Endothelial cell (in vitro differentiated cells): ENCODE results near the gene ZNF560. TPM values are rescaled to one million over a fixed set of nuclear protein-coding genes. Genes with fewer than 3 reads are reported as not detected.
A peak's percentile ranks its signal among the peaks of the same experiment; 100 is the strongest.

Experiments
- DNase-seq: peaks from one replicate; pipeline ENCODE4 v3.0.0; 2021; ENCODE audit warnings: low spot score
- H3K27ac Mint-ChIP-seq: one replicate; pipeline ENCODE4 v1.8.0; 2021; ENCODE audit warnings: mixed read lengths, inconsistent platforms; ENCODE audit not compliant: unreplicated experiment
- H3K27me3 Mint-ChIP-seq: one replicate; pipeline ENCODE4 v1.8.0; 2021; ENCODE audit warnings: mild to moderate bottlenecking, moderate library complexity, mixed read lengths, inconsistent platforms; ENCODE audit not compliant: unreplicated experiment
- H3K36me3 Mint-ChIP-seq: one replicate; pipeline ENCODE4 v1.8.0; 2021; ENCODE audit warnings: mild to moderate bottlenecking, low read depth, mixed read lengths, inconsistent platforms; ENCODE audit not compliant: unreplicated experiment
- H3K4me1 Mint-ChIP-seq: one replicate; pipeline ENCODE4 v1.8.0; 2021; ENCODE audit warnings: mild to moderate bottlenecking, mixed read lengths, inconsistent platforms; ENCODE audit not compliant: unreplicated experiment
- H3K4me3 Mint-ChIP-seq: one replicate; pipeline ENCODE4 v1.8.0; 2021; ENCODE audit warnings: mild to moderate bottlenecking, mixed read lengths, inconsistent platforms; ENCODE audit not compliant: unreplicated experiment
- H3K9me3 Mint-ChIP-seq: one replicate; pipeline ENCODE4 v1.8.0; 2021; ENCODE audit warnings: mixed read lengths, inconsistent platforms; ENCODE audit not compliant: unreplicated experiment
- total RNA-seq: library from RNA; stranded (reverse); fragmentation: NEBNext Ultra II Directional; extraction: Animal tissue kit (Norgen Biotek cat#: 25700); gene quantifications from one replicate; pipeline ENCODE4 v1.2.1, GENCODE V29; 2021; ENCODE audit not compliant: unreplicated experiment
- TF ChIP-seq, protein P1 (sequence below): fragments of 200-600 bp; sonication (generic); IDR thresholded peaks from one replicate; pipeline ENCODE4 v1.5.0; 2021; ENCODE audit warnings: antibody characterized with exemption; ENCODE audit not compliant: unreplicated experiment

The ZNF560 gene
- total RNA-seq, 1 donor from 2014 or later, result not detected

DNA sequence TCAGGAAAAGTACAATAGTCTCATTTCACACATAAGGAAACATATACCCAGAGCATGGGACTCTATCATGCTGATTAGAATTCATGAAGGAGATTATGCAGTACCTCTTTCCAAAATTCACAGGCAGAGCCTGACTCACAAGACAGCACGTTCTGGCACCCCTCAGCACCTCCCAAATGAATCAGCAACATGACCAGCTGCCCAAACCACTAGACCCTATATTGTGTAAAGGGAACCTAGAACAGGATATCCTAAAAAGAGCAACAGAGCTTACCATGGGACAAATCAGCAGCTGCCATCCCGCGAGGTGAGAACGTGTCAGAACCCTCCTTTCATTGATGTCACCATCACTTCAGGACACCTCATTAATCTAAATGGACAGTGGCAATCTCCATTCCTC, 37.5 kb upstream of the ZNF560 start:
- peaks cover 56% of the 10 kb centered on the region for H3K9me3 Mint-ChIP-seq
- peak overlapping the region; percentile 65 for H3K4me3 Mint-ChIP-seq
- no peak for DNase-seq

GRCh38 chr19:9531933-9532332, 33.5 kb upstream of the ZNF560 start:
- peak overlapping the region; percentile 88 for H3K4me3 Mint-ChIP-seq
- no peak overlapping the region for H3K27ac Mint-ChIP-seq
- H3K9me3 Mint-ChIP-seq, result peaks cover 82% of the 10 kb centered on the region
- no peaks in the 10 kb centered on the region for H3K4me1 Mint-ChIP-seq
- peaks cover 91% of the 10 kb centered on the region for H3K36me3 Mint-ChIP-seq
- TF ChIP-seq, protein P1, sequence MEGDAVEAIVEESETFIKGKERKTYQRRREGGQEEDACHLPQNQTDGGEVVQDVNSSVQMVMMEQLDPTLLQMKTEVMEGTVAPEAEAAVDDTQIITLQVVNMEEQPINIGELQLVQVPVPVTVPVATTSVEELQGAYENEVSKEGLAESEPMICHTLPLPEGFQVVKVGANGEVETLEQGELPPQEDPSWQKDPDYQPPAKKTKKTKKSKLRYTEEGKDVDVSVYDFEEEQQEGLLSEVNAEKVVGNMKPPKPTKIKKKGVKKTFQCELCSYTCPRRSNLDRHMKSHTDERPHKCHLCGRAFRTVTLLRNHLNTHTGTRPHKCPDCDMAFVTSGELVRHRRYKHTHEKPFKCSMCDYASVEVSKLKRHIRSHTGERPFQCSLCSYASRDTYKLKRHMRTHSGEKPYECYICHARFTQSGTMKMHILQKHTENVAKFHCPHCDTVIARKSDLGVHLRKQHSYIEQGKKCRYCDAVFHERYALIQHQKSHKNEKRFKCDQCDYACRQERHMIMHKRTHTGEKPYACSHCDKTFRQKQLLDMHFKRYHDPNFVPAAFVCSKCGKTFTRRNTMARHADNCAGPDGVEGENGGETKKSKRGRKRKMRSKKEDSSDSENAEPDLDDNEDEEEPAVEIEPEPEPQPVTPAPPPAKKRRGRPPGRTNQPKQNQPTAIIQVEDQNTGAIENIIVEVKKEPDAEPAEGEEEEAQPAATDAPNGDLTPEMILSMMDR, result no peak
- peaks cover 13% of the 10 kb centered on the region for H3K27me3 Mint-ChIP-seq
- no peak for DNase-seq

More for the DNA sequence above, 37.5 kb upstream of the ZNF560 start:
- Mint-ChIP-seq H3K27me3 (peaks cover 22% of the 10 kb centered on the region), H3K4me1 (peaks cover 20% of the 10 kb centered on the region), H3K36me3 (peaks cover 71% of the 10 kb centered on the region), H3K27ac (no peak overlapping the region)
- TF ChIP-seq, protein P1, result no peak

GRCh38 chr19:9528757-9529336, 30.4 kb upstream of the ZNF560 start:
- Mint-ChIP-seq H3K27me3 (peaks cover 9% of the 10 kb centered on the region), H3K4me3 (peak overlapping the region; percentile 86), H3K36me3 (peaks cover 94% of the 10 kb centered on the region), H3K4me1 (no peaks in the 10 kb centered on the region), H3K27ac (no peak overlapping the region), H3K9me3 (peaks cover 90% of the 10 kb centered on the region)
- no peak for DNase-seq
- TF ChIP-seq, protein P1, result no peak

- peaks cover 65% of the 10 kb centered on the region for H3K9me3 Mint-ChIP-seq
- peak overlapping the region; percentile 73 for H3K4me3 Mint-ChIP-seq
- peaks cover 9% of the 10 kb centered on the region for H3K27me3 Mint-ChIP-seq
- TF ChIP-seq, protein P1, result no peak
- peaks cover 74% of the 10 kb centered on the region for H3K36me3 Mint-ChIP-seq
- DNase-seq, result no peak
- no peak overlapping the region for H3K27ac Mint-ChIP-seq
- no peaks in the 10 kb centered on the region for H3K4me1 Mint-ChIP-seq
Measured at GRCh38 chr19:9523885-9524474, 25.6 kb upstream of the ZNF560 start.

- TF ChIP-seq, protein P1, result no peak
- Mint-ChIP-seq H3K4me3 (no peak overlapping the region), H3K9me3 (peaks cover 41% of the 10 kb centered on the region)
Measured at GRCh38 chr19:9507285-9507684, 8.9 kb upstream of the ZNF560 start.

More at GRCh38 chr19:9507285-9507684, 8.9 kb upstream of the ZNF560 start:
- Mint-ChIP-seq H3K27ac (no peak overlapping the region), H3K4me1 (no peaks in the 10 kb centered on the region), H3K27me3 (no peaks in the 10 kb centered on the region), H3K36me3 (peaks cover 13% of the 10 kb centered on the region)
- no peak for DNase-seq
